ENCODE data around the gene PKHD1.
A peak's percentile ranks its signal among the peaks of the same experiment; 100 is the strongest.

PKHD1 gene, protein sequence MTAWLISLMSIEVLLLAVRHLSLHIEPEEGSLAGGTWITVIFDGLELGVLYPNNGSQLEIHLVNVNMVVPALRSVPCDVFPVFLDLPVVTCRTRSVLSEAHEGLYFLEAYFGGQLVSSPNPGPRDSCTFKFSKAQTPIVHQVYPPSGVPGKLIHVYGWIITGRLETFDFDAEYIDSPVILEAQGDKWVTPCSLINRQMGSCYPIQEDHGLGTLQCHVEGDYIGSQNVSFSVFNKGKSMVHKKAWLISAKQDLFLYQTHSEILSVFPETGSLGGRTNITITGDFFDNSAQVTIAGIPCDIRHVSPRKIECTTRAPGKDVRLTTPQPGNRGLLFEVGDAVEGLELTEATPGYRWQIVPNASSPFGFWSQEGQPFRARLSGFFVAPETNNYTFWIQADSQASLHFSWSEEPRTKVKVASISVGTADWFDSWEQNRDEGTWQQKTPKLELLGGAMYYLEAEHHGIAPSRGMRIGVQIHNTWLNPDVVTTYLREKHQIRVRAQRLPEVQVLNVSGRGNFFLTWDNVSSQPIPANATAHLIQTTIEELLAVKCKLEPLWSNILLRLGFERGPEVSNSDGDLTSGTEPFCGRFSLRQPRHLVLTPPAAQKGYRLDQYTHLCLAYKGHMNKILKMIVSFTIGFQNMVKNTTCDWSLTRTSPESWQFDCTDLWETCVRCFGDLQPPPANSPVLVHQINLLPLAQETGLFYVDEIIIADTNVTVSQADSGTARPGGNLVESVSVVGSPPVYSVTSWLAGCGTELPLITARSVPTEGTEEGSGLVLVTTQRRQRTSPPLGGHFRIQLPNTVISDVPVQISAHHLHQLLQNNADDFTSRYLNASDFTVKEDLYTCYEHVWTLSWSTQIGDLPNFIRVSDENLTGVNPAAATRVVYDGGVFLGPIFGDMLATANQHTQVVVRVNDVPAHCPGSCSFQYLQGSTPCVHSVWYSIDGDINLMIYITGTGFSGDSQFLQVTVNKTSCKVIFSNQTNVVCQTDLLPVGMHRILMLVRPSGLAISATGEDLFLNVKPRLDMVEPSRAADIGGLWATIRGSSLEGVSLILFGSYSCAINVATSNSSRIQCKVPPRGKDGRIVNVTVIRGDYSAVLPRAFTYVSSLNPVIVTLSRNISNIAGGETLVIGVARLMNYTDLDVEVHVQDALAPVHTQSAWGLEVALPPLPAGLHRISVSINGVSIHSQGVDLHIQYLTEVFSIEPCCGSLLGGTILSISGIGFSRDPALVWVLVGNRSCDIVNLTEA (N-terminal part only)

DNA sequence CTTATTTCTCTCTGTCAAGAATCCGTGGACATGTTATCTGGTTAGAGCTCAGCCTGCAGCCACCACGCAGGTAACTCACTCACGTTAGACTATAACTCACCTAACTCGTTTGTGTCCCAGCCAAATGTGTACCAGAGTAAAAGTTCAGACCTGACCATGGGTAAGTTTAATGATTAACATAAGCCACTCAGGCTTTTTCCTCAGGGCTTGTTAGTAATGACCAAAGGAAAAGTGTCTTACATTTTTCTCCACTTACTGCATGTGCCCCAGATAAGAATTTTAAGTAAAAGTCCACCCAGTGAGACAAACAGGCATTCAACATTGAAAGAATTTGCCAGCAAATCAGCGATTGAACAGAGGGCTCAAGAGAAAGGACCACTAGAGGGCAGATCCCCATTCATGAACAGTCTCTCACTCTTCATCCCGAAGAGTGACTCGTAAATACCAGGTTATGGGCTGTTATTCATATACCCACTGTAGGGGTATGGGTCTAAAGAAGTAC is at the start of gene PKHD1:
Gene PKHD1 (minus strand): TSS at position 116 of the 502 bp plus-strand sequence. CDS start 2,680 bp downstream, outside the sequence.
- peak; percentile 2 for DNase-seq

DNA sequence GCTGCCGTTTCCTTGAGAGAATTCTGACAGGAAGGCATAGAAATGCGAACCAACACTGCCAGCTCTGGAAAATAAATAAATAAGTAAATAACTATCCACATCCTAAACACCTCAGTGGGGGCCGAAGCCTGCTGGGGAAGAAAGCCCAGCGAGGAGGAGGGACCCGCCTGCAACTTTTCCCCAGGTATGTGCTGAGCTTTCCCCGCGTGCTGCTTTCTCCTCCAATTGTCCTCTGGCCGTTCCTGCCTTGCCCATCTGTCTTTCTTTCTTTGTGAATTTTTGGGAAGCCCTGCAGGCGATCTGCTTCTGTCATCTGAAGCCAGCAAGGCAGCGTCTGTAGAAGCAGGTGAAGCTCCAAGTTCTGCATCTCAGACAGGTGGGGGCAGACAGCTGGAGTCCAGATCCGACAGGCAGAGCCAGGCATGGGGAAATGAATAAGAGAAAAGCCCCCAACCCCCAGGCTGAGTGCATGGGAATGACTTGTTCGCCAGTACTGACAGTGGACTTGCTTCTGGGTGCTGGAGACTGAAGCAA is 49.6 kb upstream of the PKHD1 start:
- no peak for DNase-seq

DNA sequence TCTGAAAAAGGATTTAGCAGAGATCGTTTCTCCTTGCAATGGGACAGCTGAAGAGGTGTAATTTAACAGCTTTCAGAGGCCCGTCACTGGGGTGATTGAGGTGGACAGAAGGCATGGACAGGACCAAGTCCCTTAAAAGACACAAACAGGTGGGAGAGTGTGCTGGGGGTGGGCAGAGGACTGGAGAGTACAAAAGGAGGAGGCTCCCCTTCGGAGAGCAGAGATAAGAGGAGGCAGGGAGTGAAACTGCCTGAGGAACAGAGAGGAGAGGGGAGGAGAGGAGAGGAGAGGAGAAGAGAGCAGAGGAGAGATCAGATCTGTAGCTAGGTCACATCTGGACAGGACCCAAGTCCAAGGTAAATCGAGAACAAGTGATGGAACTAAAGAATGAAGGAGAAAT is 48.6 kb upstream of the PKHD1 start:
- DNase-seq: no peak

DNA sequence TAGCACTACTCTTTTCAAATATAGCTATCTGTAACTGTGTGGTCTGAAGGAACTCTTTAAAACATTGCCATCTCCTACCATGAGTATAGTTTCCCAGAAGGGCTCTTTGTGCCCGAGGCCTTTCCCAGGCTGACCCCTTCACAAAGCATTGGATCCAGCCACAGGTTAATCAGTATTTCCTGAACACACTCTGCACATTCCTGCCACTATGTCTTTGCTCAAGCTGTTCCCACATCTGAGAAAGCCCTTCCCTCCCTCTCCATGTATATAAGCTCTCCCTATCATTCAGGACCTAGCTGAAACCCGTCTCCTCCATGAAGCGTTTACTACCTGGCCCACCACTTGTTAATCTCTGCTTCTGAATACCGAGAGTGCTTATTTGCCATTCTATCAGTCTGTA is 47.8 kb upstream of the PKHD1 start:
- DNase-seq: no peak

DNA sequence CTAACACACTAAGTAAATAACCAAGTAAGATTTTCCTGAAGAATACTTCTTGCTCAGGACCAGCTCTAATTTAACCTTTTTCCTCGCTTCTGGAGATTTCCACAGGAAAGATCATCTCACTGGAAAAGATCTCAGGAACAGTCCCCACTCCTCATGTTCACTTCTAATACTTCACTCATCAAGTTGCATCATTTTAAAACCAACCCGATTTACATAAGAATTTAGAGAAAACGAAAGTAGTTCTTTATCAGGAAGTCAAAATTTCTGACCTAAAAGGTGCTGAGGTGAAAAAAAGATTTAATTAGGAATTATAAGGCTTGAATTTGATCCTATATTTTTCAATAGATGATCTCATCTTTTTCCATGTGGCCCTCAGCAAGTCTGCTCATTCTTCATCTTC is 46.6 kb upstream of the PKHD1 start:
- no peak for DNase-seq

DNA sequence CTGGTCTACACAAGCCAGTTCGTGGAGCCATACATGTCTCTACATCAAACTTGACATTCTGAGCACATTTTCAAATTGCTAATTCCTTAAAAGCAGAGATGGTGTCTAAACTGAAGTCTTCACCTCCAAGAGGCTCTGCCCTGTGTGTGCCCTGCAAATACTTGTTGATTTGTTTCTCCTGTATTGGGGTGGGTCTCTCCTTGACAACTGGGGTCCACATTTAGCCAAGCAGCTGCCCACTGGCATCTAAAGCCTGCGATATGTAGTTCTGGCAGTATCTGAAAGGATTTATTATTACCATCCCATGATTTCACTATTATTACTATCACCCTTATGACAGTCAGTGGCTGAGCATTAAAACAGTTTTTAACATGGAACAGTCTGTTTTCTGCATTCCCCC is 45.9 kb upstream of the PKHD1 start:
- no peak for DNase-seq

DNA sequence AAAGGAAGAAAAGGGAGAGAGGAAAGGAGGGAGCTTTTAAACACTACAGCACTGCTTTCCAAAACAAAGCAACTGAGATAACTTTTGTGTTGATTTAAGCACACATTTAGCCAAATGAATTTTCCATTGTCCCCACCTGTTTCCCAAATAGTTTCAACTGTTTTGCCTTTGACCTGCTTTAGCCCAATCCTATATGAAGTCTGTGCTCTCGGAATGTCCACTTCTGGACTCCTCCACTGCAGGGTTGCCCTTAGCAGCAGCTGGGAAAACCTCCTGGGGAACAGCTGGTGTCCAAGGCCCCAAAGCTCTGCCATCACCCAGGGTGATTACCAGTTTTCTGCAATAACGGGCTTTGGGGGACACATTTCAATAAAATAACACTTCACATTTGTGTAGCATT is 44.9 kb upstream of the PKHD1 start:
- DNase-seq: no peak

DNA sequence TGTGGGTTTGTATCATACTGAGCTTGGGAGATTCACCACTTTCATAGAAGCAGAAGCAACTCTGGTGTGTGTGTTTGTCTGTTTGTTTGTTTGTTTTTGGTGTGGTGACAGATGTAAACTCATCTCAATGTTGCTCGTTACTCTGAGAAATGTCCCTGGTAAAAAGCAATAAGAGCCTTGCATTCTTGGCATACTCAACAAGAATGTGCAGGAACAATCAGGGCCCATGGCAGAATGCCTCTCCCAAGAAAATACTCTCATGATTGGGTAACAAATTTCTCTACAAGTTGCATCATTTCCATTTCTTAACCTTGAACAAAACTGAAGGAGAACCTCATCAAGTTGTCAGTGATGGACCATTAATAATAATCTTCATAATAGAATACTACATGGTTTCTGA is 43.0 kb upstream of the PKHD1 start:
- DNase-seq: no peak

DNA sequence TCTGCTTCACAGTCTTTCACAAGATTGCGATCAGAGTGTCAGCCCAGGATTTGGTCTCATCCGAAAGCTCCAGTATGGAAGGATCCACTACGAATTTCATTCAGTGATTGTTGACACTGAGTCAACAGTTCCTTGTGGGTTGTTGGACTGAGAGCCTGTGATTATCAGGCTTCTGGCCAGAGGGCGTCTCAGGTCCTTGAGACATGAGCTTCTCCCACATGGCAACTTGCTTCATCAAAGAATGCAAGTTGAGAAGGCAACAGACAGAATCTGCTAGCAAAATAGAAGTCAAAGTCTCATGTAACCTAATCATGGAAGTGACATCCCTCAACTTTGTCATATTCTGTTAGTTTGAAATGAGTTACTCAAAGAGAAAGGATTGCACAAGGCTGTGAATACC is 40.5 kb upstream of the PKHD1 start:
- DNase-seq: no peak

DNA sequence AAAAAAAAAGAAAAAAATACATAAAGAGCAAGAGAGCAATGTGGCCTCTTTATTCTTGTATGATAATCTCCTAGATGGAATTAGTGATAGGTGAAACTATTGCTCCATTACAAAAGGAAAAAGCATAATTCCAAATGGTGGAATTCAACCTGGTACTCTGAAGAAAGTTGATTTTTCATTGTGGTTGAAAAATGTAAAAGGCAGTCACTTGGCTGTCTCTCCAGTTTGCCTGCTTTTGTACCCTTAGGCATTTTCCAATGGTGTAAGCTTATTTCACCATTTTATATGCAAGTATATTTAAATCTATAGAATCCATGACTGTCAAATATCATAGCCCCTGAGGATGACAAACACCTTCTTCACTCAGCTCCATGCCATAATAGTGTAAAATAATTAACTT is 38.8 kb upstream of the PKHD1 start:
- no peak for DNase-seq

DNA sequence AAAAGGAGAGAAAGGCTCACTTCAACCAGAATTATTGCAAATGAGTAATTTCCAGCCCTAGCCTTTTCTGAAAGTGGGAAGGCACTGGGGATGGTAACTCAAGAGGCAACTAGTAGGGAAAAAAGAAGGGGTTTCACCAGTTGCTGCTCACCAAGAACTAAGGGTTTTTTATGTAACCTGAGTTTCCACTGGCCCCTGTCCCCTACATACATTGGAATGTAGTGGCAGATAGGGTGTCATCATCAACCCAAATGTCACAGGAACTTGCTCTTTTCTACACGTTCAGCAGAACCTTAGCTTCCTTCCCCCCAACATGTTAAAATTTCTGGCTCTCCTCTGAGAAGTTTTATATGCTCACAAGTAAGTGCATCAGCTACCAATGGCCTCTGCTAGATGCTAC is 38.2 kb upstream of the PKHD1 start:
- DNase-seq: no peak

DNA sequence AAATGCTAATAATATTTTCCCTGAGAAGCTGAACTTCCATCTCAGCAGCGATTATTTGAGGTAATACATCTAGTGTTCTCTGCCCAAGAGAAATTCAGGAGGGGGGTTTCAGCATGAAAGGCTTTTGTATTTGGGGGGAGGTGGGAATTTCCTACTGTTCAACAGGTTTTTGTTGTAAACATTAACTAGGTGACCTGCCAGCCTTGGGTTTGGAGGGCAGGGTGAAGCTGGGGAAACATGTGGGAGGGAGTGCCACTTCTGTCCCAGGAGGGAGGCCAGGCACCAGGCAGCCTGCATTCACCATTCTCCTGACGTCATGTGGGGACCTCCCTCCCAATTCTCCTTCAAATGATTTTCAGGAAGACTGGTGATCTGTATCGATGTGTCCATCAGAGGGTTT is 37.7 kb upstream of the PKHD1 start:
- DNase-seq: no peak

DNA sequence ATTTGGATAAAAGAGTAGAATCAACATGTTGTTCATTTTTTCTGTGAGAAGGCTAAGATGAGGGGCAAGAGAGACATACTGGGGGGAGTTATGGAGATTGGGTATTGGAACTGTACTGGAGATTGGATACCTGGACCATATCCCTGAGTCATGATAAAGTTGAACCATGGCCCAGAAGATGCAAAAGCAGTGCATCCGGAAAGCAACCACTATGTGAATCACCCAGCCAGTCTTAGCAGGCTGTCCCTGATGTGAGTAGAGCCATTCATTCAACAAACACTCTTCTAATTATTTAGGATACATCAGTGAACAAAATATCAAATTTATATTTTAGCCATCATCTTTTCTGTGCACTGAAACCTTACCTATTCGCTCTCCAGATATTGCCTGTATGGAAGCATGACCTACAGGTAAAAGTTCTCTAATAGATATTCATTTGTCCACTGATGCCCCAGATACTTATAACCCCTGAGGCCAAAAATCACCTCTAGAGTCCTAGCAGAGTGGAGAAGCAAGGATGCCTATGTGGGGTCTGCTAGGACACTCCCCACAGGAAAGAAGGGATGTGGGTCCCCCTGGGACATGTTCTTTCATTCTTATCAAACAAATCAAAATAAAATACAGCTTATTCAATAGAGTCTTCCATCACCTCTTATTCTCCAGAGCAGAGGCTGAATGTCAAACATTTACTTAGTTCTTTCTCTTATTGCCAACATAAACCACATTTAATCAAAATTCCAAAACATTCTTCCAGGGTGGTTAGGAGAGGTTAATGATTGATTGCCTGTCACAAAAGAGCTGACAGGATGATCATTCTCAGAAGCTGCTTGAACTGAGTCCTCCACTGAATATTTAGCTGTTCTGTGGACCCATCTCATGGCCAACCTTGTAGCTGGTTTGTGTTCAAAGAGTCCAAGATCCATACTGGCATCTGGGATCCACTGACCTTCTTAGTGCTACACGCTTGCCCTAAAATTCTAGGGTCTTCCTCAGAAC is 37.0 kb upstream of the PKHD1 start:
- DNase-seq: no peak

DNA sequence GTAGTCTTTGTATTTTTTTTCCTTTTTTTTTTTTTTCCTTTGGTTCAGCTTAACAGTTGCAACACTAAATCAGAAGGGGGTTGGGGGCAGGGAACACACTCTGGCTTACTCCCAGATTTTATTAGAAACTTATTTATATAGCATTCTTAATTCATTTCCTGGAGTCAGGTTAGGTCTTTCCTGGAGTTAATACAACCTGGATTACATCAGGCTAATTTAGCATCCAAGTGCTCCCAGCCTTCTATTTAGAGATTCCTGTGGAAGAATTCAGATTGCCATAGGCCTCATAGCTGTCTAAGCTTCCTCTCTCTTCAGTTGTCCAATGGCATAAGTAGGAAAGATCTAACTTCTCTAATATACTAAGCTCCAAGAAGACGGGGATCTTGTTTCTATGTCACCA is 35.8 kb upstream of the PKHD1 start:
- no peak for DNase-seq

DNA sequence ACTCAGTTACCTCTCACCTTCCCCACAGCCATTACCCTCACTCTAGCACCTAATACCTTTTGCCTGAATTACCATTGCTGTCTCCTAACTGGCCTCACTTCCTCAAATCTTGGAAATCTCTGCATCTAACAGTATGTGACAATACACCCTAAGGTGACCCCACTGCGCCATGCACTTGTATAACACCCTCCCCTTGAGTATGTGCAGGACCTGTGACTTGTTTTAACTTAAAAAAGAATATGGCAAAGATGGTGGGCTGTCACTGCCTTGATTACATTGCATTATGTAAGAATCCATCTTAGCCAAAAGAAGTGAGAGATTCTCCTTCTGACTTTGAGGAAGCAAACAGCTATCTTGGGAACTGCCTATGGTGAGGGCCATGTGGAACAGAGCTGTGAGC is 29.9 kb upstream of the PKHD1 start:
- DNase-seq: no peak

DNA sequence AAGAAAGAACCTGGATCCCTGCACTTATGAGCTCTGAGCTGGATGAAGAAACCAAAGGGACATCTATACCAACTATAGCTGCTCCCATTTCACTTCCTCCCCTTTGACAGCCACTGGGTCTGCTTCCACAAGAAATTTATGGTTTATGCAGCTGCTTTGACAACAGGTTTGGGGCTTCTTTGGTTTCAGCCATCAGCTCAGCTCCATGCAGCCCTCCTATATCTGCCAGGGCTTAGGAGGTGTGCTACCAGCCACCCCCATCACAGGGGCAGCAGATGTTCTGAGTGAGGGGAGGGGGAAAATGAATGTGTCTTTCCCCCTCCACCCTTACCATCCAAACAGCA is 29.2 kb upstream of the PKHD1 start:
- DNase-seq: no peak

DNA sequence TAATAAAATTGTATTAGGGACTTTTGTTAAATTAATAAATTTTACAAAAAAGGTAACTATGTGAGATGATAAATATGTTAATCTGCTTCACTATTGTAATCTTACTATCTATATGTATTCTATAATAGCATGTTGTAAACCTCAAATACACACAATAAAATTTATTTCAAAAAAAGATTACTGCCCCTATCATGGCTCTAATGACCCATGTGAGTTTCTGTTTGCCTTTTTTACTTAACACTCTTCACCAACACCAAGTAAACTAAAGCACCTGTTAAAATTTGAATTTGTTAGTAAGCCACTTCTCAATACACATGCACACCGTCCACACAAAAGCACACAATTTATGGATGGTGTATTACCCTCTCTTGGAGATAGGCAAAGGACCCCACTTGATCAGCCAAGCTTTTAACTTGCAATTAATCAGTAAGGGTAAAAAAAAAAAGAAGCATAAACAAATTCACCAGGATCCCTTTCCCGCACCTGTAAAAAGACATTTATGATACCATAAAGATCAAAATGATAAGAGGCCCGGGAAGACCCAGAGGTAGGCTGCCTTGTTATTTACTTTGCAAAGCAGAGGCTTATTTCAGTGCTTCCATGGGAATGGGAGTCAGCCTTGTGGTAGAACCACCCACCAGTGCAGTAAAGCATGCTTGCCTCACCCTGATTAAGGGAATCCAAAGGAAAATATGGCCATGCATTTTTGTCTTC is 28.6 kb upstream of the PKHD1 start:
- DNase-seq: no peak

DNA sequence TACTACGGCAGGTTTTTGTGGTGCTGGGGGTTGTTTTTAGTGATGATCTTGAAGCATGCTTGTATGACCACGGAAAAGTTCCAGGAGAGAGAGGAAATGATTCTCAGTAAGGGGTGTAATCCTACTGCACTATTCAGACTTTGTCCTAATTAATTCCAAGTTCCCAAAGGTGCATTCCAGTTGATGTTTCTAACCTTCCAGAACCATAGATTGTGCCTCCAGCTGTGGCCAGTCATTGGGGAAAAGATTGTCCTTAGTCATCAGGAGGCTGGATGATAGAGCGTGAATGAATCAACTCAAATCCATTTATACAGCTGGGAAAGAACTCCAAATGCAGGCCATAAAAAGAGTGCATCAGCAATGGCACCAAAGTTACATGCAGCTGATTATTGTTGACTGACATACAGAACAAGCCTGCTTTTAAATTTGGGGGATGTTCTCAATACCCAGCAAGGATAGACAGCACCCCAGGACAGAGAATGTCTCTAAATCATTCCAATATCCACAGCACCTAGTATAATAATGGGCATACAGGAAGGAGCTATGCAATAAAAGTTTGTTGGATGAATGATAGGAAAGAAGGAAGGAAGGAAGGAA is 27.8 kb upstream of the PKHD1 start:
- no peak for DNase-seq

DNA sequence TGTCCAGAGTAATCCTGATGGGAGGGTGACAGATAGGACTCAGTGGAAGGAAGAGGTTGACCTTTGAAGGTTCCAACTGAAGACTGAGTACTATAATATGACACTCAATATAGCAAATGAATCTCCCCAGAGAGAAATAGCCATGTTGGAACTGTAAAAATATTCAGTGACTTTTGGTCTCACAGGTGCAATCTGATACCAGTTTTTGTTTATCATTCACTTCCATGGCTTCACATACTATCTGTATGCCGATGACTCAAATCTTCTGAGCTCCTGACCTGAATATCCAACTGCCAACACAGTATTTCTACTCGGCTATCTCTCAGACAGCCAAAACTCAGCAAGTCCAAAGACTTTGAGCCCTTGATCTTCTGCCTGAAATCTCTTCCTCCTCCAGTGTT is 21.8 kb upstream of the PKHD1 start:
- no peak for DNase-seq

DNA sequence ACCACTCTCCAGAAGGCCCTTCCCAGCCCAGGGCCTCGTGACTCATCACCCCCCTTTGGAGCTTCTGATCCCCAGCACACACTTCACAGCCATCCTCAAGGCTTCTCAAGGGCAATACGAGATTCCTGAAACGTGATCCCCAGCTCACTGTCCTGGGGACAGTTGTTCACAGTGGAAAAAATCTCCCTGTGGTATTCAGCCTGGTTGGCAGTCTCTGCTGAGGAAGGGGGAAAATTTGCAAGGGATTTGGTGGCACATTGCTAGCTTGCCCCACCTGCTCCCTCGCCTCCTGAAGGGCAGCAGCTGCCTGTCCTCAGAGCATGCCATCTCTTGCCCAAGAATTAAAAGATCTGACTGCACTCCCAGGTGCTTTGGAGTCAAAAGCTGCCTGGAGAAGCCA is 20.7 kb upstream of the PKHD1 start:
- no peak for DNase-seq

DNA sequence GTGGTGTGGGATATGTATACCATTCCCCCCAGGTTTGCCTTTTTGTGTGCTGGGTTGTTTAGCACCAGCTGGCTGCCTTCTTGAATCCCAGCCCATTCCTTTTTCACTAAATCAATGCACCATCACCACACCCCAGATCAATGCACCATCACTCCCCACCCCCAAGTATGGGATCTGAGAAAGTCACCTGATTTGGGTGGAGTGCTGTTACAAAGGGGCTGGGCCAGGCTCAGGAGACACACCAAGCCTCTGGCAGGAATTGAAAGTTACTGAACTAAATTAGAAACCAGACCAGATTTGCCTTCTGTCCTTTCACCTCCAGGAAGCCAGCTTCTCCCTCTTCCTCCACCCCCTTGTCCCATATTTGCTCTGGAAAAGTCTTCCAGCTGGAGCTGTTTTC is 19.6 kb upstream of the PKHD1 start:
- no peak for DNase-seq
